NCI-H2196 treated with DMSO at 0.1 percent for 48 hours (cell line): ENCODE measurements around the gene MSLN.
"Not testable (repeated sequence)": the region's sequence is repeated elsewhere in the genome, so short reads cannot be mapped to it uniquely, and the experiment has no call there.

ENCODE experiments used
- DNase-seq: peaks from one replicate; lab custom pipeline; 2025; ENCODE audit not compliant: unreplicated experiment; lab: John Stamatoyannopoulos, UW

Gene MSLN

GRCh38 chr16:734208-734980 lies 26.1 kb upstream of the MSLN start:
- DNase-seq: no peak

- no peak for DNase-seq
These were observed 25.3 kb upstream of the MSLN start for GRCh38 chr16:734981-735881.

GRCh38 chr16:735982-736453 lies 24.5 kb upstream of the MSLN start:
- no peak for DNase-seq

GRCh38 chr16:736936-737481 lies 23.5 kb upstream of the MSLN start:
- DNase-seq: no peak

GRCh38 chr16:739560-740458 lies 20.7 kb upstream of the MSLN start:
- DNase-seq: peak; percentile 8

GRCh38 chr16:740459-740763 lies 20.1 kb upstream of the MSLN start:
- DNase-seq: no peak

GRCh38 chr16:740764-741505 lies 19.6 kb upstream of the MSLN start, which contains the start of gene CIAO3:
Gene CIAO3, minus strand, starts transcription at chr16:740997. Its CDS starts 12 bp downstream, at chr16:740985.
- peak; percentile 81 for DNase-seq

GRCh38 chr16:741986-742629 lies 18.4 kb upstream of the MSLN start:
- DNase-seq: no peak

- DNase-seq: not testable (repeated sequence)
These were observed 17.6 kb upstream of the MSLN start for GRCh38 chr16:742894-743293.

GRCh38 chr16:743794-744500 lies 16.6 kb upstream of the MSLN start:
- DNase-seq: no peak

GRCh38 chr16:745739-746138 lies 14.8 kb upstream of the MSLN start:
- DNase-seq: no peak

GRCh38 chr16:746637-747036 lies 13.9 kb upstream of the MSLN start:
- no peak for DNase-seq

- no peak for DNase-seq
These were observed 12.4 kb upstream of the MSLN start for GRCh38 chr16:747978-748746.

- DNase-seq: no peak
These were observed 11.5 kb upstream of the MSLN start for GRCh38 chr16:749010-749409.

GRCh38 chr16:750485-750884 lies 10.0 kb upstream of the MSLN start:
- DNase-seq: no peak

- DNase-seq: no peak
These were observed 9.2 kb upstream of the MSLN start for GRCh38 chr16:751152-752006.

- DNase-seq: no peak
These were observed 8.6 kb upstream of the MSLN start for GRCh38 chr16:752007-752312.
